Fibroblast of mammary gland (primary cell): Measurements from ENCODE around the gene NELL2.

Source experiments
- DNase-seq: peaks from one replicate; pipeline ENCODE4 v3.0.0-alpha.2; 2010; ENCODE audit warnings: low read depth
- H3K4me3 ChIP-seq: 2 replicates; pipeline ENCODE4 v1.5.1; 2011; ENCODE audit warnings: low read depth, mild to moderate bottlenecking, low read length, moderate library complexity; ENCODE audit not compliant: control insufficient read depth
- CTCF ChIP-seq: conservative IDR thresholded peaks from 2 replicates; pipeline ENCODE4 v1.5.1; 2011; ENCODE audit warnings: low read depth, low read length, inconsistent platforms; ENCODE audit not compliant: control insufficient read depth, insufficient read depth

NELL2 gene

GRCh38 chr12:44476683-44477082 is 399.4 kb downstream of the NELL2 start:
- H3K4me3 ChIP-seq: no peak overlapping the region
- no peak for DNase-seq
- TF ChIP-seq CTCF: no peak

GRCh38 chr12:44465139-44465538 is 411.0 kb downstream of the NELL2 start:
- TF ChIP-seq CTCF: no peak
- no peak overlapping the region for H3K4me3 ChIP-seq
- DNase-seq: no peak

GRCh38 chr12:44464180-44464579 is 411.9 kb downstream of the NELL2 start:
- no peak for TF ChIP-seq CTCF
- no peak for DNase-seq
- H3K4me3 ChIP-seq: no peak overlapping the region

GRCh38 chr12:44462729-44463128 is 413.4 kb downstream of the NELL2 start:
- TF ChIP-seq CTCF: no peak
- no peak for DNase-seq
- H3K4me3 ChIP-seq: no peak overlapping the region

GRCh38 chr12:44460261-44460660 is 415.9 kb downstream of the NELL2 start:
- no peak for TF ChIP-seq CTCF
- H3K4me3 ChIP-seq: no peak overlapping the region
- no peak for DNase-seq

GRCh38 chr12:44459569-44459968 is 416.5 kb downstream of the NELL2 start:
- no peak for TF ChIP-seq CTCF
- DNase-seq: no peak
- no peak overlapping the region for H3K4me3 ChIP-seq
